GM18909 (cell line): ENCODE data around the gene S1PR1.

ENCODE experiments used
- ATAC-seq: cut with Tn5 transposase; IDR thresholded peaks from one replicate; pipeline ENCODE4 v1.9.1; 2021; ENCODE audit warnings: mild to moderate bottlenecking; ENCODE audit not compliant: unreplicated experiment, poor library complexity

Gene S1PR1

GRCh38 chr1:101275672-101276071, 38.9 kb downstream of the S1PR1 start:
- ATAC-seq: no peak

- no peak for ATAC-seq
Measured at GRCh38 chr1:101276818-101277217, 40.0 kb downstream of the S1PR1 start.

GRCh38 chr1:101278238-101278637, 41.4 kb downstream of the S1PR1 start:
- ATAC-seq: no peak

GRCh38 chr1:101278845-101279244, 42.0 kb downstream of the S1PR1 start:
- ATAC-seq: no peak

- ATAC-seq: no peak
Measured at GRCh38 chr1:101280049-101280592, 43.3 kb downstream of the S1PR1 start.

- no peak for ATAC-seq
Measured at GRCh38 chr1:101280942-101281654, 44.3 kb downstream of the S1PR1 start.

- no peak for ATAC-seq
Measured at GRCh38 chr1:101281751-101282150, 44.9 kb downstream of the S1PR1 start.

- ATAC-seq: no peak
Measured at GRCh38 chr1:101282314-101283038, 45.7 kb downstream of the S1PR1 start.

GRCh38 chr1:101283443-101283842, 46.6 kb downstream of the S1PR1 start:
- ATAC-seq: no peak

GRCh38 chr1:101284021-101284420, 47.2 kb downstream of the S1PR1 start:
- ATAC-seq: no peak

- no peak for ATAC-seq
Measured at GRCh38 chr1:101284622-101285218, 47.9 kb downstream of the S1PR1 start.

GRCh38 chr1:101285922-101286570, 49.2 kb downstream of the S1PR1 start:
- ATAC-seq: no peak

- peak; percentile 66 for ATAC-seq
Measured at GRCh38 chr1:101288491-101288944, 51.7 kb downstream of the S1PR1 start.

- no peak for ATAC-seq
Measured at GRCh38 chr1:101290119-101290921, 53.5 kb downstream of the S1PR1 start.
